Peyer's patch (tissue), 4 donors: Measurements from ENCODE around the gene ZBTB12.

Experiments
- POLR2A ChIP-seq, 2 donors: fragments of 450-650 bp; IDR thresholded peaks; one replicate each; pipeline ENCODE4 v1.5.1; 2017; ENCODE audit warnings: antibody characterized with exemption in 2 of 2, mild to moderate bottlenecking in 2 of 2, moderate library complexity in 2 of 2
- TF ChIP-seq, protein P1 (sequence below), 6 experiments: fragments of 450-650 bp in 4 of 6; fragments of 200-600 bp in 2 of 6; sonication (generic) in 1 of 6; IDR thresholded peaks; one replicate each; pipeline ENCODE4 v1.5.1; 2017 to 2019; ENCODE audit warnings: antibody characterized with exemption in 6 of 6, mild to moderate bottlenecking in 3 of 6, moderate library complexity in 1 of 6

DNA sequence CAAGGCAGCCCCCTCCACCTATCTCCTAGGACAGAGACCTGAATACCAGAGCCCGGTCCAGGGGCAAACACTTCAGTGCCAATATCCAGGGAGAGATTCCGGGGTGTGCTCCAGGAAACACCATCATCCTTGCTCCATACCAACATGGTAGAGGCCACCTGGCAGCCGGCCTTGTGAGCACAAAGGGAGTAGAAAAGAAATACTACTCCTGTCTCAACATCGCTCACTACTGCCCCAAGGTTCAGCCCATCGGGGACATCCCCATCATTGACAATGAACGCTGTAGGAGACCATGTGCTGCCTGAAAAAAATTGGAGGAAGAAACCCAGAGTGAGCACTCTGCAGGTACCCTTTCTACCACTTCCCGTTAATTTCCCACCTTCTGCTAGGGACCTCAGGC is 40.7 kb downstream of the ZBTB12 start:
- TF ChIP-seq, protein P1, sequence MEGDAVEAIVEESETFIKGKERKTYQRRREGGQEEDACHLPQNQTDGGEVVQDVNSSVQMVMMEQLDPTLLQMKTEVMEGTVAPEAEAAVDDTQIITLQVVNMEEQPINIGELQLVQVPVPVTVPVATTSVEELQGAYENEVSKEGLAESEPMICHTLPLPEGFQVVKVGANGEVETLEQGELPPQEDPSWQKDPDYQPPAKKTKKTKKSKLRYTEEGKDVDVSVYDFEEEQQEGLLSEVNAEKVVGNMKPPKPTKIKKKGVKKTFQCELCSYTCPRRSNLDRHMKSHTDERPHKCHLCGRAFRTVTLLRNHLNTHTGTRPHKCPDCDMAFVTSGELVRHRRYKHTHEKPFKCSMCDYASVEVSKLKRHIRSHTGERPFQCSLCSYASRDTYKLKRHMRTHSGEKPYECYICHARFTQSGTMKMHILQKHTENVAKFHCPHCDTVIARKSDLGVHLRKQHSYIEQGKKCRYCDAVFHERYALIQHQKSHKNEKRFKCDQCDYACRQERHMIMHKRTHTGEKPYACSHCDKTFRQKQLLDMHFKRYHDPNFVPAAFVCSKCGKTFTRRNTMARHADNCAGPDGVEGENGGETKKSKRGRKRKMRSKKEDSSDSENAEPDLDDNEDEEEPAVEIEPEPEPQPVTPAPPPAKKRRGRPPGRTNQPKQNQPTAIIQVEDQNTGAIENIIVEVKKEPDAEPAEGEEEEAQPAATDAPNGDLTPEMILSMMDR (IDR thresholded peaks at IDR 0.05), result no peak
- no peak for TF ChIP-seq POLR2A (IDR thresholded peaks at IDR 0.05)
